Bronchial epithelial cell (primary cell): ENCODE measurements around the gene RNF175. TPM values are rescaled to one million over a fixed set of nuclear protein-coding genes. Genes with fewer than 3 reads are reported as not detected.
A peak's percentile ranks its signal among the peaks of the same experiment; 100 is the strongest.

ENCODE experiments used
- DNase-seq: peaks from one replicate; pipeline ENCODE4 v3.0.0-alpha.2; 2010; ENCODE audit warnings: low read depth
- FAIRE-seq: peaks from 2 replicates; lab custom pipeline; 2011; peaks lifted over from hg19 to GRCh38; lab: Jason Lieb, UNC
- H3K27me3 ChIP-seq: 2 replicates; pipeline ENCODE4 v1.5.1; 2011; ENCODE audit warnings: low read length; ENCODE audit not compliant: control insufficient read depth, insufficient read depth
- H3K36me3 ChIP-seq: 2 replicates; pipeline ENCODE4 v1.5.1; 2011; ENCODE audit warnings: low read length; ENCODE audit not compliant: control insufficient read depth, insufficient read depth
- H3K4me3 ChIP-seq: 2 replicates; pipeline ENCODE4 v1.5.1; 2011; ENCODE audit warnings: mild to moderate bottlenecking, low read depth, low read length, control low read depth
- total RNA-seq: library from RNA; depleted of rRNA; stranded (reverse); fragments of >200 nt; gene quantifications from 2 replicates; pipeline ENCODE4 v1.2.1, GENCODE V29; 2014
- TF ChIP-seq, protein P1 (sequence below): IDR thresholded peaks from 2 replicates; pipeline ENCODE4 v1.5.1; 2011; ENCODE audit warnings: mild to moderate bottlenecking, moderate library complexity, low read length, control low read depth, inconsistent platforms; ENCODE audit not compliant: insufficient read depth, severe bottlenecking

Gene RNF175
- total RNA-seq, 1 donor from 2014 or later, result under 0.01 TPM

DNA sequence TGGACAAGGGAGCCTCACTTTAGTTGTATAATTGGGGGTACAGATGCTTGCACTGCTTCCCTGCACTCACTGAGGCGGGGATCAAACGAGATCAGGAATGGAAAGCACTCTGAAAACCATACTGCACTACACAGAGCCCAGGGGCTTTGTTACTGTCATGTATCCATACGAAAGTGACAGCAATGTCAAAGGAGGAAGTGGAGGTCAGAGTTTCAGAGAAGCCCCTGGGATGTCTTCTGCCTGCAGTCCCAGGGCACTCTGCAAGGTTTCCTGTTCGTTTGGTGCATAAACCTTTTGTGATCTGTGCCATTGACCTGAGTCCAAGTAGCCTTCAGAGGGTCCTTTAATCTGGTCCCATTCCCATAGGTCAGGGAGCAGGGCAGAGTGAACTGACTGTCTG lies 31.2 kb downstream of the RNF175 start:
- DNase-seq, result no peak
- no peak for FAIRE-seq
- Histone ChIP-seq H3K27me3 (no peaks in the 10 kb centered on the region), H3K4me3 (no peak overlapping the region), H3K36me3 (no peaks in the 10 kb centered on the region)
- TF ChIP-seq, protein P1, sequence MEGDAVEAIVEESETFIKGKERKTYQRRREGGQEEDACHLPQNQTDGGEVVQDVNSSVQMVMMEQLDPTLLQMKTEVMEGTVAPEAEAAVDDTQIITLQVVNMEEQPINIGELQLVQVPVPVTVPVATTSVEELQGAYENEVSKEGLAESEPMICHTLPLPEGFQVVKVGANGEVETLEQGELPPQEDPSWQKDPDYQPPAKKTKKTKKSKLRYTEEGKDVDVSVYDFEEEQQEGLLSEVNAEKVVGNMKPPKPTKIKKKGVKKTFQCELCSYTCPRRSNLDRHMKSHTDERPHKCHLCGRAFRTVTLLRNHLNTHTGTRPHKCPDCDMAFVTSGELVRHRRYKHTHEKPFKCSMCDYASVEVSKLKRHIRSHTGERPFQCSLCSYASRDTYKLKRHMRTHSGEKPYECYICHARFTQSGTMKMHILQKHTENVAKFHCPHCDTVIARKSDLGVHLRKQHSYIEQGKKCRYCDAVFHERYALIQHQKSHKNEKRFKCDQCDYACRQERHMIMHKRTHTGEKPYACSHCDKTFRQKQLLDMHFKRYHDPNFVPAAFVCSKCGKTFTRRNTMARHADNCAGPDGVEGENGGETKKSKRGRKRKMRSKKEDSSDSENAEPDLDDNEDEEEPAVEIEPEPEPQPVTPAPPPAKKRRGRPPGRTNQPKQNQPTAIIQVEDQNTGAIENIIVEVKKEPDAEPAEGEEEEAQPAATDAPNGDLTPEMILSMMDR, result no peak

DNA sequence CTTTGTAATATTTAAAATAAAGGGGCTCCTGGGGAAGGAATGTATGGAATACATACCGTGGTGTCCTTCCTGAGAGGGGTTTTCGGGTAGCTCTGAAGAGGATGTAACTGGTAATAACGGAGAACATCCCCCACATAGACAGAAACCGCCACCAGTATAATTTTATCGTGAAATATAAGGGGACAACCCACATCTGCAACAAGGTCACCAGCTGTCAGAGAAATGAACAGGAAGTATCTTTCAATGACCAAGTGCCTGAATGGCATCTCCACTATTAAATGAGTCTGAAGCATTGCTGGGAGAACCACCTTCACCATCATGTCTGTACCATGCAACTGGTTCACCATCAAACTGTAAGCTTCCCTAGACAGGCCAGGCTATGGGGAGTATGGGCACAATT lies 31.7 kb downstream of the RNF175 start:
- FAIRE-seq (no peak), DNase-seq (no peak)
- H3K4me3 ChIP-seq, result no peak overlapping the region
- TF ChIP-seq, protein P1, result no peak
- no peaks in the 10 kb centered on the region for H3K27me3 ChIP-seq
- H3K36me3 ChIP-seq, result no peaks in the 10 kb centered on the region

DNA sequence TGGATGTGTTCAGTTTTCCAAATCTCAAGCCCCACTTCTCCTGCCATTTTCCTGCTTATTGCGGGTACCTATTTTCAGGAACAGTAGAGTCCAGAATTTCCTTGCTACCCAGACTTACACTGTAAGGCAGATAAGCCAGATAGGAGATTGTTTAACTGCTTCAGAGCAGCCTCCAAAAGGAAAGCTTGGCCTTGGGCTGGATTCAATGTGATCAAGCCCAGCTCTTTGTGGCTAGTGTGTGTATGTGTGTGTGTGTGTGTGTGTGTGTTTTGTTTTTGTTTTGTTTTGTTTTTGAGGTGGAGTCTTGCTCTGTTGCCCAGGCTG lies 34.0 kb downstream of the RNF175 start:
- Histone ChIP-seq H3K4me3 (no peak overlapping the region), H3K36me3 (no peaks in the 10 kb centered on the region), H3K27me3 (no peaks in the 10 kb centered on the region)
- DNase-seq (no peak), FAIRE-seq (no peak)
- TF ChIP-seq, protein P1, result no peak

DNA sequence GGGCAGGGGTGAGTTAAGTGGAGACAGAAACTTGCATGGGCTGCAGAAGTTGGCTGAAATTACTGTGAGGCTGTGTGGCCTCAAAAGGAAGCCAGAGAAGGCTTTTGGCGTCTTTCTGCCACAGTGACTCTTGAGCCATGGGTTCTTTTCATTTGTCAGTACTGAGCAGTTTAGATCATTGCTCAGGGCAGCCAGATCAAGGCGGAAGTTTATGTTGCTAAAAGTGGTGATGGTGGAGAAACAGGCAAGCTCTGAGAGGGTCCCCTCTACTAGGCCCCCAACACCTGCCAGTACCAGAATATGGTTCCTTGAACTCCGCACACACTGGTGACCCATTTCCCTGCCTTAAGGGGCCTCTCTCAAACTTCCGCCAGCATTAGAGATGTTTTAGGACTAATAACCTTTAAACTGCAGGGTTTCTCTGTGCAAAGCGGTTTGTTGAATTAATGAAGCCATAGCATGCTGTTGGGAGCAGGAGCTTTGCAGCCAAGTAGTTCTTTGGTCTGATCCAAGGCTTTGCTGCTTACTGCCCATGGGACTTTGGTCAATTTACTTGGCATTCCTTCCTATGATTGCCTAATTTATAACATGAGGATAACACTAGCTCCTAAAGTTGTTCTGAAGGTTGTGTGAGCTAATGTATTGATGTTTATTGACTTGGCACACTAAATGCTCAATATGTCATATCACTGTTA lies 34.5 kb downstream of the RNF175 start:
- FAIRE-seq (no peak), DNase-seq (no peak)
- no peaks in the 10 kb centered on the region for H3K36me3 ChIP-seq
- TF ChIP-seq, protein P1, result no peak
- no peaks in the 10 kb centered on the region for H3K27me3 ChIP-seq
- no peak overlapping the region for H3K4me3 ChIP-seq

DNA sequence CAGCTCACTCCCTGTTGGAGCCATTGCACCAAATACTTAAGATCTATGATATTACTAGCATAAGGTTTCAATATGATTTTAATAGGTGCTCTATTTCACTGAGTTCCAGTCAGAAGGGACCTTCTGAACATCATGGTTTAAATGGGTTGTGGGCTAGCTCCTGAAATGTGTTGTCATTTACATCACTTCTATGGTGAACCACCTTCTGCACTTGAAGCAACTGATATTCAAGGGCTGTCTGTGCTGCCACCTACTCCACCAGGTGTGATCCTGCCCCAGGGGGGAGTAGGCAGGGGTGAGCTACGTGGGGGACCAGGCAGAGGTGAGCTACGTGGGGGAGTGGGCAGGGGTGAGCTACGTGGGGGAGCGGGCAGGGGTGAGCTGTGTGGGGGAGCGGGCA lies 35.2 kb downstream of the RNF175 start:
- FAIRE-seq (no peak), DNase-seq (no peak)
- H3K4me3 ChIP-seq, result no peak overlapping the region
- TF ChIP-seq, protein P1, result no peak
- H3K27me3 ChIP-seq, result no peaks in the 10 kb centered on the region
- H3K36me3 ChIP-seq, result no peaks in the 10 kb centered on the region

DNA sequence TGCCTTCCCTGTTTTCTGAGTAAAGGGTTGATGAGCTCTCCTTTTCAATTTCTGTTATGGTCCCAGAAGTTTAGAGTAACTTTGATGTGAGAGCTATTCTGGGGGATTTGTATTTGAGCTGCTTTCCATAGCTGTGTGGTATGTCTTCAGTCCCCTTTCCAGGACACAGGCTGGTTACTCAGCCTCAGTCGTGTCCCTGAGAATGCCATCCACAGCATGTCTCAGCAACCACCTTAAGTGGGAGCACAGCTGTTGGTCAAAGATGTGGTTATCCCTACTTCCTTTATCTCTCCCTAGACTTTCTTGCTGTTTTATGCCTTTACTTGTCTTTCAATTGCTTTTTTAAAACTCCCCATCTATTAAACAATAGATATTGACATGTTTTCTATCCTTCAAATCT lies 37.8 kb downstream of the RNF175 start:
- Histone ChIP-seq H3K36me3 (no peaks in the 10 kb centered on the region), H3K27me3 (no peaks in the 10 kb centered on the region), H3K4me3 (no peak overlapping the region)
- FAIRE-seq (peak; percentile 50), DNase-seq (no peak)
- TF ChIP-seq, protein P1, result no peak
